GM12878 (cell line): ENCODE data around the gene LAD1. TPM values are rescaled to one million over a fixed set of nuclear protein-coding genes. Genes with fewer than 3 reads are reported as not detected.

Experiments used
- ATAC-seq: fragments of 200-7000 bp; cut with Tn5 transposase; 3 replicates; pipeline ENCODE4 v1.9.1; 2020; ENCODE audit warnings: mild to moderate bottlenecking, moderate library complexity
- BruUV-seq: library from RNA; stranded (reverse); fragments of 400-500 nt; replicated peaks from 2 replicates; lab custom pipeline; 2021; lab: Mats Ljungman, UMichigan
- CTCF ChIA-PET: fragments of 300-600 bp; sonication (Branson Sonifier 250); formaldehyde crosslinking; extraction: SDS; loops from one replicate; lab custom pipeline; 2021; ENCODE audit warnings: inconsistent platforms; lab: Yijun Ruan, JAX
- POLR2A ChIA-PET: fragments of 350-600 bp; formaldehyde crosslinking; extraction: SDS; loops from one replicate; lab custom pipeline; 2021; ENCODE audit warnings: inconsistent platforms; lab: Charles Lee
- RAD21 ChIA-PET: fragments of 300-600 bp; sonication (Branson Sonifier 250); formaldehyde crosslinking; loops from one replicate; lab custom pipeline; 2023; ENCODE audit warnings: antibody characterized with exemption; ENCODE audit not compliant: unreplicated experiment; lab: Charles Lee
- SMC1A ChIA-PET: fragments of 300-600 bp; sonication (Branson Sonifier 250); formaldehyde crosslinking; loops from one replicate; lab custom pipeline; 2023; ENCODE audit not compliant: unreplicated experiment, uncharacterized antibody; lab: Charles Lee
- DNase-seq: peaks from one replicate; pipeline ENCODE4 v3.0.0-alpha.2; 2011; ENCODE audit warnings: low read depth, low spot score
- FAIRE-seq: peaks from 3 replicates; lab custom pipeline; 2011; peaks lifted over from hg19 to GRCh38; lab: Jason Lieb, UNC
- H2AFZ ChIP-seq: 2 replicates; pipeline ENCODE4 v1.6.0; 2011; ENCODE audit warnings: low read depth, low read length, control low read depth; ENCODE audit not compliant: control insufficient read depth
- H3K27ac ChIP-seq: 2 replicates; pipeline ENCODE4 v1.5.1; 2011; ENCODE audit warnings: control low read depth; ENCODE audit not compliant: control insufficient read depth, insufficient read depth
- H3K27me3 ChIP-seq, 2 experiments: replicated peaks in 1 of 2; 2 replicates each; pipeline versions ENCODE4 v1.6.0 to v1.6.1; 2011; ENCODE audit warnings: low read length in 1 of 2; ENCODE audit not compliant: control insufficient read depth in 2 of 2, insufficient read depth in 2 of 2
- H3K36me3 ChIP-seq, 2 experiments: 2 replicates each; pipeline ENCODE4 v1.5.1; 2011; ENCODE audit warnings: low read length in 1 of 2; ENCODE audit not compliant: control insufficient read depth in 2 of 2, insufficient read depth in 2 of 2
- H3K4me1 ChIP-seq: 2 replicates; pipeline ENCODE4 v1.6.1; 2011; ENCODE audit warnings: mild to moderate bottlenecking, low read length, moderate library complexity, mixed read lengths; ENCODE audit not compliant: control insufficient read depth, insufficient read depth
- H3K4me2 ChIP-seq: 2 replicates; pipeline ENCODE4 v1.6.0; 2011; ENCODE audit warnings: control low read depth; ENCODE audit not compliant: control insufficient read depth, insufficient read depth
- H3K4me3 ChIP-seq: fragments of 200-600 bp; sonication (generic); 2 replicates; pipeline ENCODE4 v1.5.1; 2016
- H3K79me2 ChIP-seq: 2 replicates; pipeline ENCODE4 v1.6.0; 2011; ENCODE audit warnings: low read length; ENCODE audit not compliant: control insufficient read depth, insufficient read depth
- H3K9ac ChIP-seq: 2 replicates; pipeline ENCODE4 v1.8.0; 2011; ENCODE audit warnings: low read length, control low read depth, mixed read lengths; ENCODE audit not compliant: control insufficient read depth, insufficient read depth
- H3K9me3 ChIP-seq: replicated peaks from 3 replicates; pipeline ENCODE4 v1.5.1; 2011; ENCODE audit warnings: mild to moderate bottlenecking, low read length; ENCODE audit not compliant: control insufficient read depth, insufficient read depth
- H4K20me1 ChIP-seq: 2 replicates; pipeline ENCODE4 v1.6.0; 2011; ENCODE audit not compliant: control insufficient read depth, insufficient read depth
- ATF7 ChIP-seq: fragments of 450-650 bp; IDR thresholded peaks from 2 replicates; pipeline ENCODE4 v1.6.1; 2016; ENCODE audit warnings: low read depth, mild to moderate bottlenecking
- BRCA1 ChIP-seq: IDR thresholded peaks from 2 replicates; pipeline ENCODE4 v1.6.1; 2011; ENCODE audit warnings: low read depth, low read length, improper control_type of control experiment
- HDAC6 ChIP-seq: fragments of 200-600 bp; sonication (generic); IDR thresholded peaks from one replicate; pipeline ENCODE4 v1.8.0; 2017; ENCODE audit warnings: antibody characterized with exemption; ENCODE audit not compliant: unreplicated experiment
- HSF1 ChIP-seq: fragments of 150-350 bp; IDR thresholded peaks from 2 replicates; pipeline ENCODE4 v1.6.1; 2014; ENCODE audit warnings: mild to moderate bottlenecking, low read depth, low read length
- IKZF1 ChIP-seq: fragments of 450-650 bp; conservative IDR thresholded peaks from 2 replicates; pipeline ENCODE4 v1.6.1; 2017; ENCODE audit warnings: antibody characterized with exemption, mild to moderate bottlenecking
- LARP7 ChIP-seq: fragments of 450-650 bp; IDR thresholded peaks from 2 replicates; pipeline ENCODE4 v1.6.1; 2017; ENCODE audit warnings: mild to moderate bottlenecking
- MAX ChIP-seq: IDR thresholded peaks from 2 replicates; pipeline ENCODE4 v1.6.1; 2012; ENCODE audit warnings: low read depth, low read length, improper control_type of control experiment
- MEF2A ChIP-seq: IDR thresholded peaks from 2 replicates; pipeline ENCODE4 v1.6.1; 2011; ENCODE audit warnings: low read depth, mild to moderate bottlenecking, low read length, moderate library complexity; ENCODE audit not compliant: insufficient read depth
- MEF2B ChIP-seq: fragments of 450-650 bp; IDR thresholded peaks from 2 replicates; pipeline ENCODE4 v1.6.1; 2018; ENCODE audit warnings: mild to moderate bottlenecking, moderate library complexity; ENCODE audit not compliant: partially characterized antibody, poor library complexity, severe bottlenecking
- RELA ChIP-seq: fragments of 450-650 bp; IDR thresholded peaks from 2 replicates; pipeline ENCODE4 v1.8.0; 2014; ENCODE audit warnings: borderline replicate concordance; ENCODE audit not compliant: partially characterized antibody
- RFX5 ChIP-seq: IDR thresholded peaks from 2 replicates; pipeline ENCODE4 v1.6.1; 2011; ENCODE audit warnings: low read depth, low read length, improper control_type of control experiment
- STAT1 ChIP-seq: fragments of 450-650 bp; conservative IDR thresholded peaks from 2 replicates; pipeline ENCODE4 v1.6.1; 2014; ENCODE audit warnings: antibody characterized with exemption, mild to moderate bottlenecking
- SUZ12 ChIP-seq: fragments of 200-600 bp; sonication (generic); IDR thresholded peaks from one replicate; pipeline ENCODE4 v1.6.1; 2018; ENCODE audit warnings: antibody characterized with exemption, mild to moderate bottlenecking; ENCODE audit not compliant: unreplicated experiment
- ZBED1 ChIP-seq: IDR thresholded peaks from 2 replicates; pipeline ENCODE4 v1.6.1; 2016; ENCODE audit warnings: borderline replicate concordance
- WGBS: methylation state at CpG from one replicate; pipeline ENCODE4 v1.1.6; 2016; ENCODE audit warnings: low lambda C conversion rate; ENCODE audit not compliant: insufficient replicate concordance, insufficient coverage; ENCODE audit errors: missing lambda C conversion rate; 5-methylcytosine and 5-hydroxymethylcytosine counted together
- in situ Hi-C: fragments of 300-500 bp; cut with MboI; formaldehyde crosslinking; loops from 9 replicates; pipeline ENCODE4 v1.14.3; 2018; ENCODE audit warnings: mixed read lengths
- intact Hi-C: fragments of 100-400 bp; cut with micrococcal nuclease; formaldehyde crosslinking; loops from one replicate; pipeline ENCODE4 v1.14.2; 2022; ENCODE audit not compliant: unreplicated experiment
- polyA plus RNA-seq, 11 experiments: library from polyadenylated mRNA; depleted of rRNA in 4 of 11; unstranded in 6 of 11; stranded (reverse) in 5 of 11; fragments of >200 nt; fragmentation: Nextera tagmentation in 4 of 11; fragmentation: Illumina TruSeq in 1 of 11; extraction: Ambion mirVana in 4 of 11; extraction: Trizol in 1 of 11; gene quantifications; 1 replicate in 1 of 11; 2 replicates in 10 of 11; pipeline versions ENCODE4 v1.2.1 to v1.2.3, GENCODE V29; 2011 to 2016; ENCODE audit warnings: inconsistent platforms in 2 of 11, missing spikeins in 2 of 11, low read depth in 1 of 11
- total RNA-seq, 4 experiments: library from RNA; depleted of rRNA in 3 of 4; stranded (reverse); fragments of >200 nt in 3 of 4; fragmentation: Illumina TruSeq in 1 of 4; extraction: Trizol in 1 of 4; gene quantifications; 2 replicates each; pipeline versions ENCODE4 v1.2.1 to v1.2.3, GENCODE V29; 2013 to 2021

Gene LAD1
- total and polyA plus RNA-seq, 10 of the 15 experiments (the other 5 are each of a cell fraction or from before 2014, with no cell fraction given): 0.05 to 0.48 (median 0.32) TPM; not detected in 3

- Histone ChIP-seq H3K27ac (no peak overlapping the region), H2AFZ (no peak overlapping the region), H3K79me2 (no peaks in the 10 kb centered on the region), H3K9ac (no peak overlapping the region), H4K20me1 (no peaks in the 10 kb centered on the region), H3K4me3 (no peak overlapping the region), H3K27me3 (no peaks in the 10 kb centered on the region; a peak in 1 of 4 replicates), H3K4me2 (no peak overlapping the region), H3K9me3 (no peaks in the 10 kb centered on the region; the same call in 2 of the 3 replicates), H3K4me1 (peaks cover 12% of the 10 kb centered on the region), H3K36me3 (no peaks in the 10 kb centered on the region)
- ChIA-PET CTCF (interaction anchor here (0.7 to 5.0 kb wide), 3 partner anchors 13 to 36 kb away, joined by 3 to 25 read pairs (median 4); no protein-coding TSS in a partner anchor), RAD21 (interaction anchor here (1.1 to 2.5 kb wide), 2 partner anchors 13 kb away, joined by 3 to 10 read pairs; no protein-coding TSS in a partner anchor), SMC1A (interaction anchor here (1.5 to 2.0 kb wide), 2 partner anchors 9 to 16 kb away, joined by 4 to 14 read pairs; no protein-coding TSS in a partner anchor), POLR2A (no interaction called here)
- in situ Hi-C loops (no loop called here), intact Hi-C loops (no loop called here)
- FAIRE-seq (no peak), ATAC-seq (peak; percentile 28), DNase-seq (no peak)
- peak; percentile 24; the same call in 1 of the 2 replicates for TF ChIP-seq IKZF1
- TF ChIP-seq MAX: no peak
- peak; percentile 79 for TF ChIP-seq MEF2B
- 8% methylated on average over 6 of the region's 6 CpGs for WGBS
- BruUV-seq: no TSS peak
These were observed 23.4 kb upstream of the LAD1 start for GRCh38 chr1:201422436-201423030.

DNA sequence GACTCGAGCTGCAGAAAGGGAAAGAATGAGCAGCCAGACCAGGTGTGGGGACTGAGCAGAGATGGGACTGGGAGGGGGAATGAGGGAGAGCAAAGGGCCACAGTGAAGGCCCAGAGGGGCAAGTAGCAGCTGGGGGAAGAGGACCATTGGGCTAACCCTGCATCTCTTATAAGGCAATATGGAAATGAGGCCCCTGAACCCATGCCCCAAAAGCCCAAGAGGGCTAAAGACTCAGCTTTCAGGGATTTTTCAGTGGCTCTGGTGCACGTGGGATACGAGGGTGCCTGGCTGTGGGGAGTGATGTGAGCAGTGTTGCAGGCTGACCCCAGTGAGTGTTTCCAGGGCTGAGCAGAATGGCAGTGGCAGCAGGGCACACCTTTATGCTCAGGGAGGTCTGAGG is 22.9 kb upstream of the LAD1 start:
- Histone ChIP-seq H3K36me3 (no peaks in the 10 kb centered on the region), H3K27ac (no peak overlapping the region), H3K27me3 (no peaks in the 10 kb centered on the region; a peak in 1 of 4 replicates), H3K79me2 (no peaks in the 10 kb centered on the region), H3K4me1 (peaks cover 12% of the 10 kb centered on the region), H2AFZ (no peak overlapping the region), H4K20me1 (no peaks in the 10 kb centered on the region), H3K9ac (no peak overlapping the region), H3K9me3 (no peaks in the 10 kb centered on the region; the same call in 2 of the 3 replicates), H3K4me2 (no peak overlapping the region), H3K4me3 (no peak overlapping the region)
- ChIA-PET POLR2A (interaction anchor here (0.5 kb wide), 1 partner anchor 34 kb away, joined by 3 read pairs; no protein-coding TSS in a partner anchor), RAD21 (interaction anchor here (1.1 to 3.0 kb wide), 4 partner anchors 12 to 36 kb away, joined by 3 to 17 read pairs (median 8); no protein-coding TSS in a partner anchor), CTCF (interaction anchor here (0.7 to 5.0 kb wide), 6 partner anchors 12 to 60 kb away, joined by 3 to 25 read pairs (median 4); no protein-coding TSS in a partner anchor), SMC1A (interaction anchor here (1.1 to 3.0 kb wide), 4 partner anchors 9 to 36 kb away, joined by 4 to 16 read pairs (median 9); no protein-coding TSS in a partner anchor)
- 0% methylated on average over 3 of the region's 3 CpGs for WGBS
- FAIRE-seq (no peak), DNase-seq (no peak), ATAC-seq (no peak)
- in situ Hi-C loops: no loop called here
- no TSS peak for BruUV-seq
- intact Hi-C loops: no loop called here
- TF ChIP-seq HDAC6: no peak
- TF ChIP-seq SUZ12: no peak
- no peak for TF ChIP-seq MEF2B
- TF ChIP-seq ATF7: no peak
- TF ChIP-seq ZBED1: no peak
- TF ChIP-seq BRCA1: no peak
- no peak for TF ChIP-seq HSF1
- TF ChIP-seq STAT1: no peak
- TF ChIP-seq LARP7: no peak
- no peak for TF ChIP-seq RELA
- no peak for TF ChIP-seq RFX5
- TF ChIP-seq MEF2A: no peak
